GM12874 (cell line): ENCODE data around the gene RWDD1.
A peak's percentile ranks its signal among the peaks of the same experiment; 100 is the strongest.

Experiments used
- TF ChIP-seq, protein P1 (sequence below): IDR thresholded peaks from 2 replicates; pipeline ENCODE4 v1.5.1; 2011; ENCODE audit warnings: low read depth, mild to moderate bottlenecking, control low read depth, low read length, moderate library complexity; ENCODE audit not compliant: insufficient read depth

Gene RWDD1

GRCh38 chr6:116615937-116616736 is 44.8 kb downstream of the RWDD1 start, which contains the start of gene RSPH4A:
Gene RSPH4A (plus strand): TSS chr6:116616479. CDS start chr6:116616624, 145 bp downstream.
- TF ChIP-seq, protein P1, sequence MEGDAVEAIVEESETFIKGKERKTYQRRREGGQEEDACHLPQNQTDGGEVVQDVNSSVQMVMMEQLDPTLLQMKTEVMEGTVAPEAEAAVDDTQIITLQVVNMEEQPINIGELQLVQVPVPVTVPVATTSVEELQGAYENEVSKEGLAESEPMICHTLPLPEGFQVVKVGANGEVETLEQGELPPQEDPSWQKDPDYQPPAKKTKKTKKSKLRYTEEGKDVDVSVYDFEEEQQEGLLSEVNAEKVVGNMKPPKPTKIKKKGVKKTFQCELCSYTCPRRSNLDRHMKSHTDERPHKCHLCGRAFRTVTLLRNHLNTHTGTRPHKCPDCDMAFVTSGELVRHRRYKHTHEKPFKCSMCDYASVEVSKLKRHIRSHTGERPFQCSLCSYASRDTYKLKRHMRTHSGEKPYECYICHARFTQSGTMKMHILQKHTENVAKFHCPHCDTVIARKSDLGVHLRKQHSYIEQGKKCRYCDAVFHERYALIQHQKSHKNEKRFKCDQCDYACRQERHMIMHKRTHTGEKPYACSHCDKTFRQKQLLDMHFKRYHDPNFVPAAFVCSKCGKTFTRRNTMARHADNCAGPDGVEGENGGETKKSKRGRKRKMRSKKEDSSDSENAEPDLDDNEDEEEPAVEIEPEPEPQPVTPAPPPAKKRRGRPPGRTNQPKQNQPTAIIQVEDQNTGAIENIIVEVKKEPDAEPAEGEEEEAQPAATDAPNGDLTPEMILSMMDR = no peak

DNA sequence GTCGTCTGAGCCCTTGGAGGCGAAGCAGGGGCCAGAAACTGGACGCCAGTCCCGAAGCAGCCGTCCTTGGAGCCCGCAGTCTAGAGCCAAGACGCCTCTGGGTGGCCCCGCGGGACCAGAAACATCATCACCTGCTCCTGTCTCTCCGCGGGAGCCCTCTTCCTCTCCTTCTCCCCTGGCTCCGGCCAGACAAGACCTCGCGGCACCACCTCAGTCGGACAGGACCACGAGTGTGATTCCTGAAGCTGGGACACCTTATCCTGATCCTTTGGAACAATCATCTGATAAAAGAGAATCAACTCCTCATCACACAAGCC is 45.4 kb downstream of the RWDD1 start:
- TF ChIP-seq, protein P1 = no peak

DNA sequence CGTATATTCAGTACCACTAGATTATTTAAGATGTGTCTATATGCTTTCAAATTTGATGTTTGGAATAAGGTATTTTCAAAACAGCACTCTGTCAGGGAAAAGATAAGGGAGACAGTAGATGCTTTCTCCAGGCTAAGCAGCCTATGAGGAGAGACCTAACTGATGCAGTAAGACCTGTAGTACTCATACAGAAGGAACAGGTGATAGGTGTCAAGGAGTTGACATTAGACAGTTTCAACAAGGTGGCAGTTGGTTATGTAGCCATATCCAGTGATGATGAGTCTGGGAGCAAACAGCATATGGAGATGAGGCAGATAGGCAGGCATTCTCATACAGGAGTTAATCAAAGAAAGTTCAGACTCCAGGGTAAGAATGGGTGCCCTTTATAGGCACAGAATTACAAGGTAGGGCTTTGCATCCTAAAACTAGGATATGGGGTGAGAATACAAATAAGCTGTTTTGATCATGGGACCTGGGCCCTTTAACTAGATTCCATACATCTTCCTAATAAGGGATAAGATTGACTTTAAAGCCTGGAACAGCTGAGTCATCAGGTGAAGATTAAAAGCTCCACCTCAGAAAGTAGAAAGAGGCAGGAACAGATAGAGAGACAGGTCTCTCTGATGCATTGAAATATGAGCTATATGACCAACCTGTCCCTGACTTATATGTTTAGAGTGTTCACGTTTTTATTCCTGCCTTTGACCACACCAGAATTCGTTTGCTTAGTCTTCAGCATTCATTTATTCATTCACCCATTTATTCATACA is 52.9 kb downstream of the RWDD1 start:
- TF ChIP-seq, protein P1 = no peak

DNA sequence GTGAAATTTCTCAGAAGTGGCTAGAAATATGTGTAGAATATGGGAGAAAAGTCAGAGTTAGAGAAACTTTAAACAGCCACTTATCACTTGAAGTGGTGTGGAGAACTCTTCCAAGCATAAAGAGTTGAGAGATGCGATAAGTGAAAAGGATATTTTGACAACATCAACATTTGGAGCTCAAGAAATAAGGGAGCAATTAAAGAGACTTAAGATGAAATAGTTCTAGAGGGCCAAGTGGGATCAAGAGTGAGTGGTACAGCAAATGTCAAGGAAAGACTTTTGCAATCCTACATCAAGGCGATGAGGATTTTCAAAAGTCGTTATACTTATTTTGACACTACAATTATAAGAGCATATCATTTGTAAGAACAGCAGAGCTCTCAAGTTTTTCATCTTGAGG is 54.6 kb downstream of the RWDD1 start:
- TF ChIP-seq, protein P1 = no peak

GRCh38 chr6:116629563-116629981 is 58.3 kb downstream of the RWDD1 start:
- TF ChIP-seq, protein P1 = no peak

- TF ChIP-seq, protein P1 = no peak
Measured at GRCh38 chr6:116631379-116631990, 60.2 kb downstream of the RWDD1 start.

DNA sequence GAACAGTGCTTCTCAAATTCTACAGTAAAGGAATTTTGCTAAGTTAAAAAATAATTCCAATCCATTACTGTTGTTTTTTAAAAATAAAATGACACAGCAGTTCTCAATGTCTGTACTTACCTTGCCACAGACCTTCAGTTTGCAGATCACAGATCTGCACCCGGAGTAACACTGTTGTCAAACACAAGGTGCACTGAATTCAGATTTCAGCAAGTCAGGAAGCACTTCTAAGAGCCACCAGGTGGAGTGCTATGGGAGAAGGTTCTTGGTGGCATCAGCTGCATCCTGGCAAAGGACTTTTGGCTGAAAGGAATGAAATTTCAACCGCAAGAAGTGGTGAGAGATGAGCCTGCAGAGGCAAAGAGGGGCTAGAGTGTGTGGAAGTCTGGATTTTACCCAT is 62.4 kb downstream of the RWDD1 start:
- TF ChIP-seq, protein P1 = peak; percentile 23; the same call in 1 of the 2 replicates
